Activated gamma-delta T cell treated with anti-CD3 and anti-CD28 coated beads, Interleukin-2, amount 50 U/mL, for 16 hours (primary cell): ENCODE results near the gene AIMP2.
"Not testable (repeated sequence)": the region's sequence is repeated elsewhere in the genome, so short reads cannot be mapped to it uniquely, and the experiment has no call there.

Experiments used
- DNase-seq: peaks from one replicate; pipeline ENCODE4 v3.0.0-alpha.2; 2020; ENCODE audit warnings: low read depth

The AIMP2 gene

DNA sequence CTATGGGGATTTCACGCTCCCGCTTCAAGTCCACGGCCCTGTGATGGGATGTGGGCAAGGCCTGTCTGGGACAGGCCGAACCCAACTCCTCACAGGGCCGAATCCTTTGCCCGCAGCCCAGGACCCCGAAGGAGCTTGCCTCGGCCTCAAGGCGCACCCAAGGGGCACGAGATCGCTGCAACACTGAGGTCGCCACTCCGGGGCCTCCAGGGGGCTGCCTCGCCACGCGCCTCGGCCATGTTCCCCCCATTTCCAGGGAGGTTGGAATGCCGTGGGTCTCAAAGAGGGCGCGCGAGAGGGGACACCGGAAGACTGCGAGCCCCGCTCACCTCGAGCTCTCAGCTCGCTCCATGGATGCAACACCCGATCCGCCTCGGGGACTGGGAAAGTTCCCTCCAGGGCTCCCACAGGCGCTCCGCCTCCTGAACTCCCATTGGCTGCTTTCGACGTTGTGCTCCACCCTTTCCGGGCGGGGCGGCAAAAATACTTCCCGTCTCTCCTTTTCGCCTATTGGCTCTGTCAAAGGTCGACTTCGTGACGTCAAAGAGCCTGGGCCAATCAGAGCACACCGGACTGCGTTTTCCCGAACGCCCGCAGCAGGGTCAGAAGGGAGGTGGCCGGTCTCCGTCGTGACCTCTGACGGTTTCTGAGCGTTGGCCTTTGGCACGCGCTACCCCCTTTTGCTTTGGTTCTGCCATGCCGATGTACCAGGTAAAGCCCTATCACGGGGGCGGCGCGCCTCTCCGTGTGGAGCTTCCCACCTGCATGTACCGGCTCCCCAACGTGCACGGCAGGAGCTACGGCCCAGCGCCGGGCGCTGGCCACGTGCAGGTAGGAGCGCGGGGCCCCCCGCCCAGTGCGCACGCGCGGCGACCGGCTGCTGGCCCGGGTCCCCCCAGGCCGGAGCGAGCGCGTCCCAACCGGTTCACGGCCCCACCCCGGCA is at the start of gene AIMP2, which contains the start of gene PMS2:
Gene AIMP2, plus strand, starts transcription at position 605 of the 944 bp plus-strand sequence. Its CDS starts 92 bp downstream, at position 697.
Gene PMS2, minus strand, starts transcription at position 382 of the 944 bp plus-strand sequence. Its CDS starts 30 bp downstream, at position 352.
- DNase-seq, result peak; percentile 96

DNA sequence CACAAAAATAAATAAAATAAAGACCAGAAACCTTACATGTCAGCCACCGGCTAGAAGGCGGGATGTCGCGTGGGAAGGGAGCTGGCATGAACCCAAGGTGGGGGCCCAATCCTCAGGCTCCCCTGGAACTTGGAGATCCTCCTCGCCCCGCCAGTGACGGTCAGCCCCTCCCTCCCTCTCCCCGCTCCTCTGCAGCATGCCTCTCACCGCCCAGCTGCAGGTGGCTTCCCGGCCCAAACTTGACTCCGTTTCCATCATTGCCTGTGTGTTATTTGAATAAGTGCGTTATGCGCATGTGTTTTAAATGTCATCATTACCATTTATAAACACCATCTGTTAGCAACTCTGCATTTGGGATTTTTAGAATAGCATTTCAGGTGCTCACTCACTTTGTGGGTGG is 45.9 kb upstream of the AIMP2 start:
- not testable (repeated sequence) for DNase-seq

DNA sequence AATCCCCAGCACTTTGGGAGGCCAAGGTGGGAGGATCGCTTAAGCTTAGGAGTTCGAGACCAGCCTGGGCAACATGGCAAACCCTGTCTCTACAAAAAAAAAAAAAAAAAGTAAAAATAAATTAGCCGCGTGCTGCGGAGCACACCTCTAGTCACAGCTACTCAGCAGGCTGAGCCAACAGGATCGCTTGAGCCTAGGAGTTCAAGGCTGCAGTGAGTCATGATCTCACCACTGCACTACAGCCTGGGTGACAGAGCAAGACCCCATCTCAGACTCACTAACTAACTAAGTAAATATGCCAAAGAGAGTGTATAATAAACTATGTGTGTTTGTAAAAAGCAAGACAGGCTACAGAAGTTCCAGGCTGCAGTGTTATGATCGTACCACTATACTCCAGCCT is 45.3 kb upstream of the AIMP2 start:
- not testable (repeated sequence) for DNase-seq

DNA sequence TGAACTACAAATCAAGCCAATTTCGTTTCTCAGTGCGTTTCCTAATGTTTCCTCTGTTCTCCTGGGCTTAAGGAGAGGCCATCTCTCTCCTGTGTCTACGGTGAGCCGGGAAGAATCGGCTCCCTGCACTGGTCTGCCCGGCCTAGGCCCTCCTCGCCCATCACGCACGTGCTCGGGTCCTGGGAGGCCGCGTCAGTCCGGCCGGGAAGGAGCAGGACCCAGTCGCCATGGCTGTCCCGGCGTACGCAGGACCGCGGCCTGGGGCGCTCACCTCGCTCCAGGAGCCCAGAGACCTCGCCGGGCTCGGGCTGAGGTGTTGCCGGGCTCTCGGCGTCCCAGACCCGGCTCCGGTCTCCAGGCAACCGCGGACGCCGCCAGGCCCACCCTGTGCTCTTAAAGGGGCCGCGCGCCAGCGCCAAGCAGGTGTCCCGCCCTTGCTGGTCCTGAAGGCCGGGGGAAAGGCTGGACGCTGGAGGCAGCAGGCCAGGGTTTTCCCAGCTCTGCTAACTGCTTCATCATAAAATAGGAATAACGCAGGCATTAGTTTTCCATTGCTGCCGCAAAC is 38.6 kb upstream of the AIMP2 start, which contains the start of gene RSPH10B:
Gene RSPH10B, minus strand, starts transcription at position 343 of the 565 bp plus-strand sequence. CDS start 3,573 bp downstream, outside the sequence.
- not testable (repeated sequence) for DNase-seq

DNA sequence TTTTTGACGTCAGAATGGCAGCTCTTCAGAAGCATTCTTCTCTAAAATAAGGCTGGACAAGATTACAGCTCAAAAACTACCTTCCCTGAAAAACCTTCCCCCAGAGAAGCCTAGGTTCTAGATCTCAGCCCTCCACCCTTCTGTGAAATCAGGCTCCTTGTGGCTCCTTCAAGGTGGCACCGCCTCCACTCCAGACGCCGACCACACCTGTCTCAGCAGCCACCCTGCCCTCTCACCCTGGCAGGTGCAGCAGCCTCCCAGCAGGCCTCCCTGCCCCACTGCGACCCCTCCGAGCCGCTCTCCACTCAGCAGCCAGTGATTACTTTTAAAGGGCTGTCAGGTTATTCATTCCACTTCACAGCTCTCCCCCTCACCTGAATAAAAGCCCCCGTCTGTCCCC is 35.5 kb upstream of the AIMP2 start:
- not testable (repeated sequence) for DNase-seq

DNA sequence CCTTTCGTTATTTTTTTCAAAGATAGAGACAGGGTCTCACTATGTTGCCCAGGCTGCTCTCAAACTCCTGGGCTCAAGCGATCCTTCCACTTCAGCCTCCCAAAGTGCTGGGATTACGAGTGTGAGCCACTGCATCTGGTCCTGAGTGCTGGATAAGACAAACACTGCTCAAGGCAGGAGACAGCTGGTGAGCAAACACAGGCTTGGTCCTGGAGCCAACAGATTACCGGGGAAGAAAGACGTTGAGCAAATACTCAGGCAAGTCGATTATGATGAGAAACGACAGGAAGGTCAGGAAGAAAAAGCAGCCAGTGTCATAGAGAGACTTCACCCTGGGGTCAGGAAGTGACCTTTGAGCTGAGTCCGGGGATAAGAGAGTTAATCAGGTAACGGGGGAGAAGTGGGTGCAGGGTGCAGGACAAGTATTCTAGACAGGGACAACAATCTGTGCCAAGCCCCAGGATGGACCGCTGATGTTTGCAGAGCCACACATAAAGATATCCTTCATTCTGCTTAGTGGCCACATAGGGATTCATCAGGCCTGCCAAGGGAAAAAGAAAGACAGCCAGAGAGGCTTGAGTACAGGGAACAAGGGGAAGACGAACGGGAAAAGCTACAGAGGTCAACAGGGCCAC is 29.3 kb upstream of the AIMP2 start:
- DNase-seq, result not testable (repeated sequence)

DNA sequence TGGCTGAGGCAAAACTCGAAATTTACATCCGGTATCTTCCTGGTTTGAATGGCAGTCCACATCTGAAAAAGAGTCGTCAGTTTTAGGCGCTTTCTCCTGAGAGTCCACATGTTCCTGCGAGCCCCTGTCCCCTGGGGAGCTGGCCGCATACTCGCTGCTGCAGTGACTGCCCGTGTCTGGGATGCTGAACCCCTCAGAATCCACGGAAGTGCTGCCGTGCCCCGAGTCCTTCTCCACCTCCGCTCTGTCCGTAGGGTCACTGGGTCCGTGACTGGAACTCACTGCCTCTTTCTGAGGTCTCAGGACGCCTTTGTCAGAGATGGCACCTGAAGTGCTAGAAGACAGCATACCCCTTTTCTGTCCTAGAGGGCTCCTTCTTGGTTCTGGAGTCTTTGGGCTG is 22.0 kb upstream of the AIMP2 start:
- not testable (repeated sequence) for DNase-seq

DNA sequence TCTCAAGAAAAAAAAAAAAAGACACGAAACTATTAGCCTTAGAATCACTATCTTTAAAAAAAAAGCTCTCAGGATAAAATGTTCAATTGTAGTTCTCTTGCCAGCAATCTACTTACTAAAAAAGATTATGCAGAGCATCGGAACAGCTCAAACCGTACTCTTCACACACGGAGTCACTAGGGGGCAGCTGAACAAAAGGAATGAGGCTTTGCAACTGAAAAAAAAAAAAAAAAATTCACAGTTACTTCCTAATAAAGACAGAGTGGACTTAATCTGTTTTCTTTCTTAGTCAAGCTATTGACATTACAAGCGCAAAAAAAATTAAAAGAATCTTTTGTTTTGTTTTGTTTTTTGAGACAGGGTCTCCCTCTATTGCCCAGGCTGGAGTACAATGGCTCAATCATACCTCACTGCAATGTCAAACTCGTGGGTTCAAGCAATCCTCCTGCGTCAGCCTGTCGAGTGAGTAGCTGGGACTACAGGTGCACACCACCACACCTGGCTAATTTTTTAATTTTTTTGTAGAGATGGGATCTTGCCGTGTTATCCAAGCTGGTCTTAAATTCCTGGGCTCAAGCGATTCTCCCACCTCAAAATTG is 11.8 kb upstream of the AIMP2 start:
- no peak for DNase-seq

DNA sequence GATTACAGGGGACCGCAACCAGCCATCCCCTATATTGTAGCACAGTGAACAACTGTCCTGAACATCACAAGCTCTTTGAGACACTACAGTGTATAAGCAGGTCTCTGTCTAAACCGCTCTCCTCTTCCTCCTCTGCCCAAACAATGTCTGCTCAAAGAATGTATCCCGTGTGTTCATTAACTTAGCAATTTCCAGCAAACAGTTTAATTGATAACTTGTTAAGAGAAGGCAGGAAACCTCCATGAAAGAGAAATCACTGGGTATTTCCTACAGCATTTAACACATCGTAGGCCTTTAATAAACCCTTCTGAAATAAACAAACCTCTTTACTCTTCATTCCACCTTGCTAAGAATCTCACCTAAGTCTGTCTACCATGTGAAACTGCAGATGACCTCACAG is 1.7 kb upstream of the AIMP2 start:
- no peak for DNase-seq

DNA sequence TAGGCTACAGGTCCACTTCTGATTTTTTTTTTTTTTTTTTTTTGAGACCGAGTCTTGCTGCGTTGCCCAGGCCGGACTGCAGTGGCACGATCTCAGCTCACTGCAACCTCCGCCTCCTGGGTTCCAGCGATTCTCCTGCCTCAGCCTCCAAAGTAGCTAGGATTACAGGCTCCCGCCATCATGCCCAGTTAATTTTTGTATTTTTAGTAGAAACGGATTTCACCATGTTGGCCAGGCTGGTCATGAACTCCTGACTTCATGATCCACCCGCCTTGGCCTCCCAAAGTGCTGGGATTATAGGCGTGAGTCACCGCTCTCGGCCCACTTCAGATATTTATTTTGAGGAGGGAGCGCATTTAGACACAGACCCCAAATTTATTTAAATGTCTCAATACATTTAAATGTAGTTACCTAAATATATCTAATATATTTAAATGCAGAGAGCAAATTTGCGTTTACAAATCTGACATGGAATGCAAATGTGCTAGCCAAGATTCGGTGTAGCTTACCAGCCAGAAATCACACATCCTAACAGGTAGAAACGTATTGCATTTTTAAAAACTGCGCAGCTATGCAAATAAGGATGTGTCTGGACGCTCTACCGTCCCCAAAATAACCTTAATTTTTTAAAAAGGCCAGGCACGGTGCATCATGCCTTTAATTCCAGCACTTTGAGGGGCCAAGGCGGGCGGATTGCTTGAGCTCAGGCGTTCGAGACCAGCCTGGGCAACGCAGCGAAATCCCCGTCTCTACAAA is 1.1 kb upstream of the AIMP2 start:
- not testable (repeated sequence) for DNase-seq

DNA sequence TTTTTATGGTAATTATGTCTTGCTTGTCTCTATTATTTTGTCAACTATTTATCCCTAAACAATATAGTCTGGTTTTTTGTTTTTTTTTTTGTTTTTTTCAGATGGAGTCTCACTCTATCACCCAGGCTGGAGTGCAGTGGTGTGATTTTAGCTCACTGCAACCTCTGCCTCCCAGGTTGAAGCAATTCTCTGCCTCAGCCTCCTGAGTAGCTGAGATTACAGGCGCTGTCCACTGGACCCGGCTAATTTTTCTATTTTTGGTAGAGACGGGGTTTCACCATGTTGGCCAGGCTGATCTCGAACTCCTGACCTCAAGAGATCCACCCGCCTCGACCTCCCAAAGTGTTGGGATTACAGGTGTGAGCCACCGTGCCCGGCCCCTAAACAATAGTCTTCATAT is 1.3 kb downstream of the AIMP2 start:
- DNase-seq, result not testable (repeated sequence)

DNA sequence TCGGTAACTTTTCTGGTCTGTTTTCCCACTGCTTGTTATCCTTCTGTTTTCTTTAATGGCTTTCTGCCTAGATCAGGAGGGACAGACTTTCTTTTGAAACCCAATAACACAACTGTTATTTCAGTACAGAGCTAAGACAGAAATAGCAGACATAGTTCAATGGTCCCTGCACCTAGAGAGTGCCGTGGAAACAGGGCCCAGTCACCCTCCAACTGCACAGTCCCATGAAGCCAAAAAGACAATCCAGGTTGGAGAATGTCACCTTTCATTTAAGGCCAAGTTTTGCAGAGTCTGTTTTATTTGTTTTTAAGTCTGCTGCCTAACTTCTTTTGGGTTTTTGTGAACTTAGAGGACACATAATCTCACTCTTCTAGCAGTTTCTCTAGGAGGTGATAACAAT is 2.5 kb downstream of the AIMP2 start:
- DNase-seq, result no peak

DNA sequence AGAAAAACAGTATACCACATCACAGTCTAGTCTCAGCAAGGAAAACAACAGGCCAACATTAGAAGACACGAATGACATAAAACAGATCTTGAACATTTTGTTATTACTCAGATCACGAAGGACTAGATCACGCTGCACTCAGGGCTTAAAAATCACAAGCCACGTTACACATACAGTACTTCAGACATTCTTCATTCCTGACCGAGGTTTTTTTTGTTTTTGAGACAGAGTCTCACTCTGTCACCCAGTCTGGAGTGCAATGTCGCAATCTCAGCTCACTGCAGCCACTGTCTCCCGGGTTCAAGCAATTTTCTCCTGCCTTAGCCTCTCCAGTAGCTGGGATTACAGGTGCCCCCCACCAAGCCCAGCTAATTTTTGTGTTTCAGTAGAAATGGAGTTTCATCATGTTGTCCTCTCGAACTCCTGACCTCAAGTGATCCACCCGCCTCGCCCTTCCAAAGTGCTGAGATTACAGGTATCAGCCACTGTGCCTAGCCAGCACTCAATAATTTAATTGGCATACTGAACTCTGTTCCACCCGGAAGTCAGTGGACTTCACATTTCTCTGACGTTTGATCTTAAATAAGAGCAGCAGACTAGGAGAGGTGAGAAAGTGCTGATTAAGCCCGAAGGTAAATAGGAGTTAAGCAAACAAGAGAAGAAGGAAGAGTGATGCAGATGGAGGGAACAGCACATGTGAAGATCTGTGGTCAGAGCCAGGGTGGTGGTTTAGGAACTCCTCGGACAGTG is 3.5 kb downstream of the AIMP2 start:
- no peak for DNase-seq

DNA sequence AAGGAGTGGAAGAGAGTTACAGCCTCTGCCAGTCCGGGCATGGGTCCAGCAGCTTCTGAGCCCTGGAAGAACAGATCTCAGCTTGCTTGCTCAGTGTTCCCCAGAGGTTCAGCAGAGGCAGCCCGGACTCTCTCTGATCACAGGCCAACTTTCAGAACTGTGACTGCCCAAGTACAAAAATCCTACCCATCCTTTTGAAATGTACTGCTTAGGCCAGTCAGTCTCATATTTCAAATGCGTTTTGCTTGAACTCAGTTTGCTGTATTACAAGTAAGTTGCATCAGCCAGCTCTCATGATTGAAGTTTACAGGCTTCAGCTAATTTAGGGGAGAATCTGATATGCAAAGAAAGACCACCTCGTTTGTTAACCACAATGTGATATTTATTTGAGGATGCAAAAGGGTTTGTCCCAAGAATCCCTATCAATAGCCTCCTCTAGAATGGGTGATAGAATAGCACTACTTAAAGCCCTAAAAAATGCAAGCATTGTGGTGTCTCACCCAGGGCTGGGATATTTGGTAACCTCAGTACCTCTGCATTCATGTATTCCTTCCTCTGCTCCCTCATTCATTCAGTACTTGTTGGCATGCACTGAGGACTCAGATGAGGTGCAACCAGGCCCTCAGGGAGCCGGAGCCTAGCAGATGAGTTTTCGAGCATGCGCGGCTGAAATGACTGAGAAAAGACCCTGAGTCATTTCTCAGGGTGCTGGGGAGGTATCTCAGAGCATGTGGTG is 7.0 kb downstream of the AIMP2 start:
- no peak for DNase-seq

DNA sequence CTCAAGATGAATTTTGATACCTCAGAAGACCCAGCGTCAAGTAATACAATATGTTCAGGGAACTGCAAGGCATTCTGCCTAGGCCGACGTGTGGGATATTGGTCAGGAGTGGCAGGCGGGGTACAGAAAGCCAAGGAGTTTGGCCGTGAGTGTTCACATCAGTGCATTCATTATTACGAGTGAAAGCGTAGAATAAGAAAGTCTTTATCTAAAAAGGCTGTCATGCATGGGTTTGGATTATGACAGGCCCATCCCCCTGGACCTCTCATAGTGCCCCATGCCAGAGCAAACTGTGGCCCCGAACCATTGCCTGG is 7.5 kb downstream of the AIMP2 start:
- no peak for DNase-seq

DNA sequence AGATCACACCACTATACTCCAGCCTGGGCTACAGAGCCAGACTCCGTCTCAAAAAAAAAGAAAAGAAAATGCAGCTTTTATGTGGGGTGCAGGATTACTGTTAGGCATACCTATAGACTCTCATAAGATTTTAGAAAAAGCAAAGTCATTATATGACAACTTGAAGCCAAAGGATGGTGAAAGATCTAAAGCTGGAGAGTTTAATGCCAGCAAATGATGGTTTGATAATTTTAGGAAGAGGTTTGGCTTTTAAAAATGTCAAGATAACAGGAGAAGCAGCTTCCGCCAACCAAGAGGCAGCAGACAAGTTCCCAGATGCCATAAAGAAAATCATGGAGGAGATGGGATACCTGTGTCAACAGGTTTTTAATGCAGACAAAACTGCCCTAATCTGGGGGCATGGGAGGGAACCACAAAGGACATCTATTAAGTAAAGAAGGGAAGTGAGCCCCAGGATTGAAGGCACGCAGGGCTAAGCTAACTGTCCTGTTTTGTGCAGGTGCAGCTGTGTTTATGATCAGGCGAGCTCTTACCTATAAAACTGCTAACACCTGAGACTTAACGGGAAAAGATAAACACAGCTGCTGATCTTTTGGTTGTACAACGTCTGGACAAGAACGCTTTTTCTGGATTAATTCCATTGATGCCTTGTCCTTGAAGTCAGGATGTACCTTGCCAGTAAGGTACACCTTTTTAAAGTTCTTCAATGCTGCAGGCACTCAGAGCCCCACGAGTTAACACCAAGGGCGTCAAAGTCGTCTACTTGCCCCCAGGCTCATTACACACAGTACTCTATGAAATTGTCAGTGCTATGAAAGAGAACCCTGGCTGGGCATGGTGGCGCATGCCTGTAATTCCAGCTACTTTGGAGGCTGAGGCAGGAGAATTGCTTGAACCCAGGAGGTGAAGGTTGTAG is 11.6 kb downstream of the AIMP2 start:
- DNase-seq, result no peak

DNA sequence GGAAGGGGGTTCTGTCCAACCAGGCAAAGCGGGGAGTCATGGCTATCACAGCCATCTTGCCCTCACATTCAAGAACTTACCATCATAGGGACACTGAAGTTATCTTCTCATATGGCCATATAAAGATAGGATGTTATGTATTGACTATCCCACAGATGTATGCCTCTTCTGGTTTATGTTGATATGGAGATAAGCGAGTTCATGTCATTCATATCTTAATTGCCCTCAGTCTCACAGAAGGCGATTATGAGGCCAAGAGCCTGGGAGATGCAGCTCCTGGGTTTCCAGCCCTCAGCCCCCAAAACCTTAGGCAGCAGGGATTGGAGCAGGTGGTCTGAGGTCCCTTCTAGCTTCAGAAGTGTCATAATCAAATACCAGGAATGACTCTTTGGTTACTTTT is 13.6 kb downstream of the AIMP2 start:
- DNase-seq, result no peak

DNA sequence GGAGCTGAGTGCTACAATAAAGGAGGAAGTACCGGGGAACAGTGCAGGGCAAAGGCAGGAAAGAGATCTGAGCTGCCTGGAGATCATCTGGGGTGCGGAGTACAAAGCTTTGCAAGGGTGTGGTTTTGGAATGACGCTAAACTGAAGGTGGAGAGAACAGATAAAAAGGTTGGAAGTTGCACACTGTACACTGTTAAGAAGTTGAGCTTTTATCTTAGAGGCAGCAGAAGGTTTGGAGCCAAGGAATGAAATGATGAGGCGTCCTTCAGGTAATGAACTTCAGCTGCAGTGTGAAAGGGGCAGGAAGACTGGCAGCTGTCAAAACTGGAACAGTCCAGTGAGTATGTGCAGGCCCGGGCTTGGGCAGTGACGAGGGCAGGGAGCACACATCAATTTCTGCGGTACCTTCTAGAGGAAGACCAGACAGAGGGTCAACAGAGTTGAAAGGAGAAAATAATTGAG is 14.9 kb downstream of the AIMP2 start:
- no peak for DNase-seq
